GM06990 (cell line): ENCODE measurements around the gene PRODH2.

Source experiments
- DNase-seq: peaks from one replicate; pipeline ENCODE4 v3.0.0-alpha.2; 2011; ENCODE audit not compliant: insufficient read length; ENCODE audit errors: extremely low read depth
- H3K27me3 ChIP-seq: replicated peaks from 2 replicates; pipeline ENCODE4 v1.6.0; 2011; ENCODE audit warnings: low read length; ENCODE audit not compliant: control insufficient read depth, insufficient read depth
- H3K36me3 ChIP-seq: 2 replicates; pipeline ENCODE4 v1.5.1; 2011; ENCODE audit warnings: low read length; ENCODE audit not compliant: control insufficient read depth, insufficient read depth
- H3K4me3 ChIP-seq: replicated peaks from 2 replicates; pipeline ENCODE4 v1.5.1; 2011; ENCODE audit warnings: low read depth, mild to moderate bottlenecking, control low read depth, low read length
- TF ChIP-seq, protein P1 (sequence below): IDR thresholded peaks from 2 replicates; pipeline ENCODE4 v1.5.1; 2011; ENCODE audit warnings: low read length, control low read depth, mild to moderate bottlenecking, inconsistent platforms; ENCODE audit not compliant: insufficient read depth, poor library complexity, severe bottlenecking

The PRODH2 gene

GRCh38 chr19:35789978-35790944, 22.4 kb downstream of the PRODH2 start:
- H3K4me3 ChIP-seq, result no peak overlapping the region
- no peak for DNase-seq
- TF ChIP-seq, protein P1, sequence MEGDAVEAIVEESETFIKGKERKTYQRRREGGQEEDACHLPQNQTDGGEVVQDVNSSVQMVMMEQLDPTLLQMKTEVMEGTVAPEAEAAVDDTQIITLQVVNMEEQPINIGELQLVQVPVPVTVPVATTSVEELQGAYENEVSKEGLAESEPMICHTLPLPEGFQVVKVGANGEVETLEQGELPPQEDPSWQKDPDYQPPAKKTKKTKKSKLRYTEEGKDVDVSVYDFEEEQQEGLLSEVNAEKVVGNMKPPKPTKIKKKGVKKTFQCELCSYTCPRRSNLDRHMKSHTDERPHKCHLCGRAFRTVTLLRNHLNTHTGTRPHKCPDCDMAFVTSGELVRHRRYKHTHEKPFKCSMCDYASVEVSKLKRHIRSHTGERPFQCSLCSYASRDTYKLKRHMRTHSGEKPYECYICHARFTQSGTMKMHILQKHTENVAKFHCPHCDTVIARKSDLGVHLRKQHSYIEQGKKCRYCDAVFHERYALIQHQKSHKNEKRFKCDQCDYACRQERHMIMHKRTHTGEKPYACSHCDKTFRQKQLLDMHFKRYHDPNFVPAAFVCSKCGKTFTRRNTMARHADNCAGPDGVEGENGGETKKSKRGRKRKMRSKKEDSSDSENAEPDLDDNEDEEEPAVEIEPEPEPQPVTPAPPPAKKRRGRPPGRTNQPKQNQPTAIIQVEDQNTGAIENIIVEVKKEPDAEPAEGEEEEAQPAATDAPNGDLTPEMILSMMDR, result no peak
- no peaks in the 10 kb centered on the region for H3K27me3 ChIP-seq
- H3K36me3 ChIP-seq, result no peaks in the 10 kb centered on the region

DNA sequence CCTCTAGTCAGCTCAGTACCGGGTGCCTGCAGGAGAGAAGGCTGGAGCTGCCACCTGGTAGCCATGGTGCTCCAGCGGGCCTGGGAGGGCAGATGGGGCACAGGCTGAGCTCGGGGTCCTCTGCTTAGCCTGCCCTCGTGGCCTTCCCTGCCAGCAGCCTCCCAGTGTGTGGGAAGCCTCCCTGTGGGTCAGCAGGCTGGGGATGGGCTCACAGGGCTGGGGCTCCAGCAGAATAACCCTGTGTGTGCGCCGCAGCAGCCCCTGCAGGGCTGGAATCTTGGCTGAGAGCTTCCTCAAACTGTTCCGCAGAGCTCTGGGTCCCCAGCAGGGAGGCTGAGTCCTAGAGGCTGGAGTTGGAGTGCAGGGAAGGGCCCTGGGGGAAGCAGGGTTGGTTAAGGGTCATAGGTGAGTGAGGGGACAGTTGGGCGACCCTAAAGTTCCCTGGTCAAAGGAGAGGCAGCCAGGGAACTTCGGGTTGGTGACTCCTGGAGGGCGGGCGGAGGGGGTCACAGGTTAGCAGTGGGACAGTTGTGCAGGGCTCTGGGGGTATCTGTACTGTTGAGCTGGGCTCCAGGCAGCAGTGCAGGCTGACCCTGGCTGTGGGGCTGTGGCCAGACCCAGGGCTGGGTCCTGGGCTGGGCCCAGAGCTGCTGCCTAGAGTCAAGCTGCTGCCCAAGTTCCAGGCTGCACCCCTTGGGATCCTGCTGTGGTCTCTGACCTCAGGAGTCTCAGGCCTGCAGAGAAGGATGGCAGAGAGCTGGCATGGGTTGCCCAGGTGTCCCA, 23.3 kb downstream of the PRODH2 start:
- Histone ChIP-seq H3K4me3 (no peak overlapping the region), H3K36me3 (no peaks in the 10 kb centered on the region), H3K27me3 (no peaks in the 10 kb centered on the region)
- TF ChIP-seq, protein P1, result no peak
- DNase-seq, result no peak

- TF ChIP-seq, protein P1, result no peak
- H3K27me3 ChIP-seq, result no peaks in the 10 kb centered on the region
- DNase-seq, result no peak
- H3K4me3 ChIP-seq, result no peak overlapping the region
- H3K36me3 ChIP-seq, result no peaks in the 10 kb centered on the region
These were observed 24.3 kb downstream of the PRODH2 start for GRCh38 chr19:35788205-35788960.

GRCh38 chr19:35787227-35787799, 25.3 kb downstream of the PRODH2 start:
- no peaks in the 10 kb centered on the region for H3K27me3 ChIP-seq
- H3K4me3 ChIP-seq, result no peak overlapping the region
- H3K36me3 ChIP-seq, result no peaks in the 10 kb centered on the region
- TF ChIP-seq, protein P1, result no peak
- no peak for DNase-seq
